NCI-H1436 treated with DMSO at 0.1 percent for 48 hours (cell line): ENCODE measurements around the gene TMEM132D.
"Not testable (repeated sequence)": the region's sequence is repeated elsewhere in the genome, so short reads cannot be mapped to it uniquely, and the experiment has no call there.

ENCODE experiments used
- DNase-seq: peaks from one replicate; lab custom pipeline; 2025; lab: John Stamatoyannopoulos, UW

TMEM132D gene

GRCh38 chr12:129067491-129067890, 836.3 kb downstream of the TMEM132D start:
- no peak for DNase-seq

- DNase-seq: peak; percentile 25
These were observed 839.5 kb downstream of the TMEM132D start for GRCh38 chr12:129064209-129064855.

GRCh38 chr12:129063600-129063999, 840.2 kb downstream of the TMEM132D start:
- no peak for DNase-seq

GRCh38 chr12:129053232-129053631, 850.6 kb downstream of the TMEM132D start:
- DNase-seq: no peak

GRCh38 chr12:129052373-129052772, 851.5 kb downstream of the TMEM132D start:
- no peak for DNase-seq

- DNase-seq: no peak
These were observed 853.9 kb downstream of the TMEM132D start for GRCh38 chr12:129049917-129050316.

- DNase-seq: not testable (repeated sequence)
These were observed 860.5 kb downstream of the TMEM132D start for GRCh38 chr12:129043334-129043733.

- no peak for DNase-seq
These were observed 867.7 kb downstream of the TMEM132D start for GRCh38 chr12:129036135-129036534.

GRCh38 chr12:129034558-129035289, 869.1 kb downstream of the TMEM132D start:
- no peak for DNase-seq

- no peak for DNase-seq
These were observed 875.0 kb downstream of the TMEM132D start for GRCh38 chr12:129028844-129029243.

- no peak for DNase-seq
These were observed 878.8 kb downstream of the TMEM132D start for GRCh38 chr12:129025055-129025454.
